Measurements from ENCODE around the gene GNAT1.

DNA sequence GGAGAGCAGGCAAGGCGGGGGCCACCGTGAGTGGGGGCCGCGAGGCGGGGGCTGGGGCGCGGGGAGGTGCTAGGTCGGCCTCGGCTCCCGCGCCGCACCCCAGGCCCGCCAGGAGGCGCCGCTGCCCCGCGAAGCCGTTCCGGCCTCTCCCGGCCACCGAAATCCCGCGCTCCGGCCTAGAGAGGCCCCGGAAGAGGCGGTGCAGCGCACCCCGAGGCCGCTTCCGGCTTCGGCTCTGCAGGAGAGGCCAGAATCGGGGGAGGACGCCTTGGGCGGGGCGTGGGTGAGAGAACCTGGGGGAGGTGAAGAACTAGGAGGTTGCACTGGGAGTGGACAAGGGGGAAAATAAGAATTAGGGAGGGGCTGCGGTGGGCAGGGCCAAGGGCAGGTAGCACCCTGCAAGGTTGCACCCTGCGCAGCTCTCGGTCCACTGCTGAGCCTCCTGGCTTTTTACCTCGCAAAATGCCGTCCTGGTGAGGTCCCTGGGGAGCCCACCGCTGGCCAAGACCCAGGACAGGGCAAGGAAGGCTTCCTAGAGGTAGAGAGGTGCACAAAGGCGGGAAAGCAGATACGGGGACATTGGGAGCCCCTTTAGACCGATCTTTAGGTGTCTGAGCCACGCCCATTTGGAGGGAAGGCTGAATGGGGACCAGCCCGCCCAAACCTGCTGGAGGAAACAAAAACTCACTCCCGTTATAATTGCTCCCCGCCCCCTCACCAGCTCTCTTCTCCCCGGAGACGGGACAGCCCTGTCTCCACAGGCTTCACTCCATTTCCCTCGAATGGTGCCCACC lies 36.2 kb downstream of the GNAT1 start:
- TF ChIP-seq, protein P1, sequence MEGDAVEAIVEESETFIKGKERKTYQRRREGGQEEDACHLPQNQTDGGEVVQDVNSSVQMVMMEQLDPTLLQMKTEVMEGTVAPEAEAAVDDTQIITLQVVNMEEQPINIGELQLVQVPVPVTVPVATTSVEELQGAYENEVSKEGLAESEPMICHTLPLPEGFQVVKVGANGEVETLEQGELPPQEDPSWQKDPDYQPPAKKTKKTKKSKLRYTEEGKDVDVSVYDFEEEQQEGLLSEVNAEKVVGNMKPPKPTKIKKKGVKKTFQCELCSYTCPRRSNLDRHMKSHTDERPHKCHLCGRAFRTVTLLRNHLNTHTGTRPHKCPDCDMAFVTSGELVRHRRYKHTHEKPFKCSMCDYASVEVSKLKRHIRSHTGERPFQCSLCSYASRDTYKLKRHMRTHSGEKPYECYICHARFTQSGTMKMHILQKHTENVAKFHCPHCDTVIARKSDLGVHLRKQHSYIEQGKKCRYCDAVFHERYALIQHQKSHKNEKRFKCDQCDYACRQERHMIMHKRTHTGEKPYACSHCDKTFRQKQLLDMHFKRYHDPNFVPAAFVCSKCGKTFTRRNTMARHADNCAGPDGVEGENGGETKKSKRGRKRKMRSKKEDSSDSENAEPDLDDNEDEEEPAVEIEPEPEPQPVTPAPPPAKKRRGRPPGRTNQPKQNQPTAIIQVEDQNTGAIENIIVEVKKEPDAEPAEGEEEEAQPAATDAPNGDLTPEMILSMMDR (IDR thresholded peaks at IDR 0.05) = peak; percentile 41 to 97 (median 85)
- peak in 1 of 2 donors; percentile 53 for TF ChIP-seq POLR2A (IDR thresholded peaks at IDR 0.05)

Data from thyroid gland (tissue), 4 donors.